GM19238 (cell line): ENCODE data around the gene CBX1.
A peak's percentile ranks its signal among the peaks of the same experiment; 100 is the strongest.

Source experiments
- DNase-seq: peaks from one replicate; pipeline ENCODE4 v3.0.0; 2011; ENCODE audit warnings: low spot score; ENCODE audit not compliant: insufficient read length

CBX1 gene

GRCh38 chr17:48101012-48101720 is at the start of gene CBX1:
CBX1 (minus strand) TSS chr17:48101478; CDS start chr17:48077004, 24,474 bp downstream.
- DNase-seq = peak; percentile 82

- DNase-seq = no peak
These were observed 49.3 kb upstream of the CBX1 start for GRCh38 chr17:48150597-48151001.

GRCh38 chr17:48149787-48150463 is 48.6 kb upstream of the CBX1 start:
- DNase-seq = no peak

GRCh38 chr17:48148854-48149786 is 47.8 kb upstream of the CBX1 start:
- no peak for DNase-seq

GRCh38 chr17:48148029-48148770 is 46.9 kb upstream of the CBX1 start:
- no peak for DNase-seq

- DNase-seq = no peak
These were observed 43.9 kb upstream of the CBX1 start for GRCh38 chr17:48144976-48145798.

GRCh38 chr17:48144231-48144630 is 43.0 kb upstream of the CBX1 start:
- no peak for DNase-seq

- no peak for DNase-seq
These were observed 42.4 kb upstream of the CBX1 start for GRCh38 chr17:48143629-48144028.

- DNase-seq = no peak
These were observed 38.7 kb upstream of the CBX1 start for GRCh38 chr17:48139944-48140343.

GRCh38 chr17:48137656-48138055 is 36.4 kb upstream of the CBX1 start:
- no peak for DNase-seq

GRCh38 chr17:48134912-48135480 is 33.7 kb upstream of the CBX1 start:
- no peak for DNase-seq

GRCh38 chr17:48132385-48132784 is 31.1 kb upstream of the CBX1 start:
- no peak for DNase-seq

- no peak for DNase-seq
These were observed 30.0 kb upstream of the CBX1 start for GRCh38 chr17:48131216-48131824.

GRCh38 chr17:48129981-48130380 is 28.7 kb upstream of the CBX1 start:
- DNase-seq = no peak

GRCh38 chr17:48128400-48128799 is 27.1 kb upstream of the CBX1 start:
- DNase-seq = no peak

GRCh38 chr17:48127371-48128051 is 26.2 kb upstream of the CBX1 start:
- DNase-seq = no peak

- DNase-seq = no peak
These were observed 25.2 kb upstream of the CBX1 start for GRCh38 chr17:48126532-48126850.

GRCh38 chr17:48125829-48126531 is 24.7 kb upstream of the CBX1 start:
- no peak for DNase-seq
